Mammary epithelial cell (primary cell): ENCODE results near the gene MXD1.

Source experiments
- EZH2 ChIP-seq: IDR thresholded peaks from 2 replicates; pipeline ENCODE4 v1.6.1; 2012; ENCODE audit warnings: low read length, inconsistent platforms, borderline replicate concordance
- TF ChIP-seq, protein P1 (sequence below), 2 donors: IDR thresholded peaks in 1 of 2; conservative IDR thresholded peaks in 1 of 2; 2 replicates each; pipeline ENCODE4 v1.5.1; 2011 to 2012; ENCODE audit warnings: inconsistent platforms in 2 of 2, low read length in 2 of 2, mild to moderate bottlenecking in 2 of 2, control low read depth in 1 of 2, low read depth in 1 of 2; ENCODE audit not compliant: insufficient read depth in 1 of 2; ENCODE audit errors: extremely low read depth in 1 of 2

DNA sequence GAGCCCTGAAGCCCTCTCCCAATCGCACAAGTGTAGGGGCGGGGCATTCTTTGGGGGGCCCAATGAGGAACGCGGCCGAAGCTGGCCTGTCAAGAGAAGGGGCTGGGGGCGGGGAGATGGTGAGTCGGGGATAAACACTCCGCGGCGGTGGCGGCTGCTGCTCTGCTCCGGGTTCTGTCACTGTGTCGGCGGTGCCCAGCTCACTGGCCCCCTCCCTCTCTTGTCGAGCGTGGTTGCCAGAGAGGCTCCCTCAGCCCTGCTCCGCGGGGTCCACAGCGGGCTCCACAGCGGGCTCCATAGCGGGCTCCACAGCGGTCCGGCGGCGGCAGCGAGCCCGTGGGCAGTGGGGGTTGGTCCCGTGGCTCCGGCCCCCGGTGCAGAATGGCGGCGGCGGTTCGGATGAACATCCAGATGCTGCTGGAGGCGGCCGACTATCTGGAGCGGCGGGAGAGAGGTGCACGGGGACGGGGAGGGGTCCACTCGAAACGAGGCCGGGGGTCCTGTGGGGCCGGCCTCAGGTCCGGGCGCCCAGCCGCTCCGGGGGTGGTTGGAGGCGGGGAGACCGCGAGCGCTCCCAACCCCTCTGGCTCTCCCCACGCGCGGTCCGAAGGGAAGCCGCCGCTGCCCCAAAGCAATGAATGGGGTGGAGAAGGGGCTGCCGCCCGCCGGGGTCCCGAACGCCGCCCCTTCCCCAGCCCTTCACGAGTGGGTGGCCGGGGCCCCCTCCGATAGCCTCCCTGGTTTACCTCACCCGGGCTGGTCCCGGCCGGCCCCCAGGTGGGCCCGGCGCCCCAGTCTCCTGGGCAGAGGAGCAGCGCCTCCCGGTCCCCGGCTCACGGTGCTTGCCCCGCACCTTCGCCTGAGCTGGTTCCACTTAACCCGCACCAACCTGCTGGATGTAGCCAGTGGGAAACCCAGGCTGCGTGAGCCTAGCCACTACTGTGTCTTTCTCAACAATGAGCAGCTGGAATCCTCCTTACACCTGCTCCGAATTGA is at the start of gene MXD1:
- TF ChIP-seq, protein P1, sequence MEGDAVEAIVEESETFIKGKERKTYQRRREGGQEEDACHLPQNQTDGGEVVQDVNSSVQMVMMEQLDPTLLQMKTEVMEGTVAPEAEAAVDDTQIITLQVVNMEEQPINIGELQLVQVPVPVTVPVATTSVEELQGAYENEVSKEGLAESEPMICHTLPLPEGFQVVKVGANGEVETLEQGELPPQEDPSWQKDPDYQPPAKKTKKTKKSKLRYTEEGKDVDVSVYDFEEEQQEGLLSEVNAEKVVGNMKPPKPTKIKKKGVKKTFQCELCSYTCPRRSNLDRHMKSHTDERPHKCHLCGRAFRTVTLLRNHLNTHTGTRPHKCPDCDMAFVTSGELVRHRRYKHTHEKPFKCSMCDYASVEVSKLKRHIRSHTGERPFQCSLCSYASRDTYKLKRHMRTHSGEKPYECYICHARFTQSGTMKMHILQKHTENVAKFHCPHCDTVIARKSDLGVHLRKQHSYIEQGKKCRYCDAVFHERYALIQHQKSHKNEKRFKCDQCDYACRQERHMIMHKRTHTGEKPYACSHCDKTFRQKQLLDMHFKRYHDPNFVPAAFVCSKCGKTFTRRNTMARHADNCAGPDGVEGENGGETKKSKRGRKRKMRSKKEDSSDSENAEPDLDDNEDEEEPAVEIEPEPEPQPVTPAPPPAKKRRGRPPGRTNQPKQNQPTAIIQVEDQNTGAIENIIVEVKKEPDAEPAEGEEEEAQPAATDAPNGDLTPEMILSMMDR (conservative IDR thresholded peaks at IDR 0.05 in 1 of 2, IDR thresholded peaks at IDR 0.05 in 1 of 2; ENCODE audit: extremely low read depth in 1 of 2, insufficient read depth in 1 of 2, low read depth in 1 of 2, low read length in 2 of 2): no peak
- no peak for TF ChIP-seq EZH2
